Effector CD8-positive, alpha-beta T cell (primary cell): ENCODE results near the gene STEAP2.

Source experiments
- DNase-seq: peaks from one replicate; lab custom pipeline; 2025; lab: John Stamatoyannopoulos, UW

STEAP2 gene

GRCh38 chr7:90192876-90193750 lies 18.4 kb upstream of the STEAP2 start:
- DNase-seq, result no peak

DNA sequence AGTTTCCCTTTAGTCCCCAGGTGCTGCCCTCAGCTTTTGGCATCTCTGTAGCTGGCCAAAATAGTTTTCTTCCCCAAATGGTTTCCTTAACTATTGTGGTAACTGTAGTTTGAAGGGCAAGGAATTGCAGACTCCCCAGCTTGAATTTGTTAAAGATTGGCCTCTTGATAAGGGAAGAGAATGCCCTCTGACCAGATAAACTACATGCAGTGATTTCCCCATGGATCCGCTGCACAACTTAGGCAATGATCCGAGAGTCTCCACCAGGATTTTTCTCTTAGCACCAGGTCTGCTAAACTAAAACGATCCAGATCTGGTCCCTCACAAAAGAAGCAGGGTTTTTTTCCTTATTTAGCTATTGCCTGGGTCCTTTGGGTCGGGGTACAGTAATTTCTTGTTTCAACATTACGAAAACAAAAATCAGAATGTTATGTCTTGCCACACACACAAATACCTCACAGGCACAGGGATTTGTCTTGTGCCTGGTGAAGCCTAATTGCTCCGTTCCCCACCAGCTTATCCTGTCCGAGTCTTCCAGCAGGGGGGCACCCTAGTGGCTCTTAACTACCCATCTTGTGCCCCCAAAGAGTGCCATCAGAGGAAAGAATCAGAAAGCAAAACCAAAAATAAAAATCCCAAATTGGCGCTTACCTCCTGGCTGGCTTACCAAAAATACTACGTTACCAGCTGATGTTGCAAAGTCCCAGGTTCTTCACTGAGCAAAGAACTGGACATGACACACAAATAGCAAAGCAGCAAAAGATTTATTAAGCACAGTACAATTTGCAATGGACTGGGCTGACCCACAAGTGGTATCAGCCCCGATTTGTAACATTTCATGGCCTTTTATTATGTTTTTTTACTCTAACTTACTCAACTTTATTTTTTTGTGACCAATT lies 16.4 kb upstream of the STEAP2 start:
- DNase-seq, result no peak

DNA sequence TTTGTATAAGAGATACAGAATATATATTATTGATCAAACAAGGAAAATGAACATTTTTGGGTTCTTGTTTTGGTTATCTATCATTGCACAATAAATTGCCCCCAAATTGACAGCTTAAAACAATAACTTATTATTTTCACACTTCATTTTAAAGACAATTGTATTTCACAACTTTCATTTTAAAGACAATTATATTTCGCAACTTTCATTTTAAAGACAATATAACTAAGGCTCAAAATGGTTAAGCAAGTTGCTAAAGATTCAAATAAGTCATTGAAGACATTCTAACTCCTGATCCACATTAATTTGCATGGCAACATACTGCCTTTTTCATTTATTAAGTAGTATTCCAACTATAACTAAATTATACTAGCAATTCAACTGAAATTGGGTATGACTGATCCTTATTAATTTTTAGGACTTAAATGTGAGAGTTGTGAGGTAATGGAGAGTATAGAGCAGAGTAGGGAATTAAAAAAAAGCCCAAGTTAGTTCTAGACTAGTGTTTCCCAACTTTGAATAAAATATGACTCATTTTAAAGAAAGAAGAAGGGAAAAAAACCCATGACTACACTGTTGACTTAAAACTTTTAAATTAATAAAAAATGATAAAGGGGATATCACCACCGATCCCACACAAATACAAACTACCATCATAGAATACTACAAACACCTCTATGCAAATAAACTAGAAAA lies 9.9 kb upstream of the STEAP2 start:
- DNase-seq, result no peak

DNA sequence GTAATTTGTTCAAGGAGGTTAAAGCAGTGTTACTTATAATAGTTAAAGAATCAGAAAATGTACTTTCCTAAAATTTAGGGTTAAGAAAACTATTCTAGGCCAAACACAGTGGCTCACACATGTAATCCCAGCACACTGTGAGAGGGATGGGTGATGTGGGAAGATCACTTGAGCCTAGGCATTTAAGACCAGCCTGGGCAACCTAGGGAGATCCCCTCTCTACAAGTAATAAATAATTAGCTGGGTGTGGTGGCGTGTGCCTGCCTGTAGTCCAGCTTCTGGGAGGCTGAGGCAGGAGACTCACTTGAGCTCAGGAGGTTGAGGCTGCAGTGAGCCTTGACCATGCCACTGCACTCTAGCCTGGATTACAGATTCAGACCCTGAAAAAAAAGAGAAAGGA lies 3.6 kb upstream of the STEAP2 start:
- DNase-seq, result no peak

GRCh38 chr7:90209776-90210175 lies 1.8 kb upstream of the STEAP2 start:
- DNase-seq, result no peak

DNA sequence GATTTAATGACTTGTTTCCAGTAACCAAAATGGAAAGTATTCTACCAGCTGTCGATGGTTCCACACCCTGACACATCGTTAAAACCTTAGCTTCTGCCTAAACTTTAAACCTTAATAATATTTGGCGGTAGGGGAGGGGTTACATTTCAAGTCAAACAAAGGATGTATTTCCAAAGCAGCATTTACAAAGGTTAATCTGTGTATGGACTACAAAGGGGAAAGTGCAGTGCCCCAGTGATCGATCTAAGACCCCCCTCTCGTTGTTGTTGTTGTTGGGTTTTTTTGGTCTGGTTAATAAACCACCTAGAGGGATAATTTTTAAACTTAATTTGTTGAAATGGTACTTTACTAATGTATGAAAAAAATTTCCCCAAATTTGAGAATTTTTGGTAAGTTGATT lies 1.1 kb upstream of the STEAP2 start:
- DNase-seq, result no peak

GRCh38 chr7:90210981-90211380 lies 559 bp upstream of the STEAP2 start:
- no peak for DNase-seq

GRCh38 chr7:90212149-90212495 lies 582 bp downstream of the STEAP2 start:
- no peak for DNase-seq

GRCh38 chr7:90213521-90213920 lies 2.0 kb downstream of the STEAP2 start:
- no peak for DNase-seq

DNA sequence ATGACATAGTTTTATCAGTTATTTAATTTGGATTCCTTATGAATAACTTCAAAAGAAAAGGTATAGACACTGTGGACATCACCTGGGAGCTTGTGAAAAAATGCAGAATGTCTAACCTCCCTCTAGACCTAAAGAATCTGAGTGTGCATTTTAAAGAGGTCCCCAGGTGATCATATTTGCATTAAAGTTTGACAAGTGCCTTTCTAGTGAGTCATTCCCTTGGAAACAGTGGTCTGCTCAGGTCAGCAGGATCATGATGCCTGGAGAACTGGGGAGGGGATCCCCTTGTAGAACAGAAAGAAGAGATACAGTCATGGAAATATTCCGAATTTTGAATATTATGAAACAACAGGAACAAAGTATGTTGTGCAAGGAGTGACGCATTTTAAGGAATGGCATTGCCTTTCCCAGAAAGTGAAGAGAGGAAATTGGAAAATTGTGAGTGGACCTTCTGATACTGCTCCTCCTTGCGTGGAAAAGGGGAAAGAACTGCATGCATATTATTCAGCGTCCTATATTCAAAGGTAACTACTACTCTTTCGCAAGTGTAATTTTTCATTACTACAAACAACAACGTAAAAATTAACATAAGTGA lies 4.6 kb downstream of the STEAP2 start:
- DNase-seq, result no peak

- DNase-seq, result no peak
Measured at GRCh38 chr7:90216771-90217170, 5.2 kb downstream of the STEAP2 start.

DNA sequence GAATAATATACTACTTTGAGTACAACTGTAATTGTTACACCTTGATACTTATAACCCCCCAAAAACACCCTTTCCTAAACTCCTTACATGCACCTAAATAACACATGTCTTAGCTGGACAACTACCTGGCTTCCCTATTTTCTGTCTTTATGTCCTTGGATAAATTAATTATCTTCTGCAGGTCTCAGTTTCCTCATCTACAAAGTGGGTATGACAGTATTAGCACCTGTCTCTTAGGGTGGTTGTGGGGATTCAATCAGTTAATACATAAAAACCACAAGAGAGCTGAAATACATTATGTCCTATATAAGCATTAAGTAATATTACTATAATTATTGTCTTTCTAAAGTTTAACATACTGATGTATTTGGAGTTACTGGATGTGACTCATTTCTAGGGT lies 10.8 kb downstream of the STEAP2 start:
- no peak for DNase-seq

DNA sequence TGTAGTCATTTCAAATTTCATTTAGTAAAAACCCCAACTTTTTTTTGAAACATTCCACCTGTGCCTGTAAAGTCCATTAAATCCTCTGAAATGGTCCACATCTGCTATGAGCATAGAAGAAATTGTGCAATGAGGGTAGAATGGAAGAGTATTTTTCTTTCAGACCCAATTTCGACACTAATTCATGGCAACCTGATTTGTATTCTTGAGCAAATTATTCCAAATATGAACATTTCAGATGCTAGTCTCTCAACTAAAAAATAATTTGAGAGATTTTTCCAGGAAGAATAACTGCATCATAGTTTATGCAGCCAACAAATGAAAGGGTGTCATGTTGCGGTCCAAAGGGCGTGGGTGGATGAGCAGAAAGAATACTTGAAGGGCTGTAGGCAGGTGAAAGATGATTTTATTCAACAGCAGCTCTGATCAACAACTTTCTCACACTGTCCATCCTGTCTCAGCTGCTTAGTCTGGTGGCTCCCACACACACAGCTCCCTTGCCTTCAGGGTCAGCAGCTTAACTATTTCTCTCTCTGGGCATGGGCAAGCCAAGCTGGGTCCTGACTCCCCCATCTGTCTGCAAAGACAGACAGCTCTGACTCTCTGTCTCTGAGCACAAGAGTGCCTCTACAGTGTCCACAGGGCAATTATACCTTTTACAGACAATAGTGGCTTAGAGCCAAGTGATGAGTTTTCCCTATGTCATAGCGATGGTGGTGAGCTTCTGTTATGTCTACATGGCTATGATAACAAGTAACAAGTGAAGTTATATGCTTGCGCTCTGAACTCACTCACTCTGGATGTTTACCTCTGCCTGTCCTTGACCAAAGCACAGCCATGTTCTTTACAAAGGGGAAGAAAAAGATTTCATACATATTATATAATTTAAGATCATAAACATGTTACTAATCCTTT lies 11.5 kb downstream of the STEAP2 start:
- no peak for DNase-seq

DNA sequence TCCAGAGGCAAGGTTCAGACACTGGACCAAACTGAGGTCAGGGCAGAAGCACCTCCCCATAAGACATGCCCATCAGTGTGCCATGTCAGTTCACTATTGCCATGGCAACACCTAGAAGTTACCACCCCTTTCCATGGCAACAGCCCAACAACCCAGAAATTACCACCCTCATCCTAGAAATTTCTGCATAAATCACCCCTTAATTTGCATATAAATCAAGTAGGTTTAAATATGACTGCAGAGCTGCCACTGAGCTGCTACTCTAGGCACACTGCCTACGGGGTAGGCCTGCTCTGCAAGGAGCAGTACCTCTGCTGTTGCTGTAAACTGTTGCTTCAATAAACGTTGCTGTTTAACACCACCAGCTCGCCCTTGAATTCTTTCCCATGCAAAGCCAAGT lies 12.7 kb downstream of the STEAP2 start:
- no peak for DNase-seq

- no peak for DNase-seq
Measured at GRCh38 chr7:90225181-90225580, 13.6 kb downstream of the STEAP2 start.

- no peak for DNase-seq
Measured at GRCh38 chr7:90225601-90226000, 14.1 kb downstream of the STEAP2 start.

GRCh38 chr7:90227259-90227658 lies 15.7 kb downstream of the STEAP2 start:
- DNase-seq, result no peak

DNA sequence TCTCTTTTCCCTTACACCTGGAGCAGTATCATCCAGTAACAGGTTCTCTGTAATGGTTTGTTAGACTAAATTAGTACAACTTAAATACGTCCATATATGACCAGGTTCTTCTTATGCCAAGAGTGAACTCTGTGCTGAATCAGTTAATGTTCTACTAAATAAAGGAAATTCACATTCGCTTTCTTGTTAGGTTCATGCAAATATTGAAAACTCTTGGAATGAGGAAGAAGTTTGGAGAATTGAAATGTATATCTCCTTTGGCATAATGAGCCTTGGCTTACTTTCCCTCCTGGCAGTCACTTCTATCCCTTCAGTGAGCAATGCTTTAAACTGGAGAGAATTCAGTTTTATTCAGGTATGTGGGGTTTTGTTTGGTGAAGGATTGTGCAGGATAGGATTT lies 18.1 kb downstream of the STEAP2 start:
- no peak for DNase-seq

- no peak for DNase-seq
Measured at GRCh38 chr7:90230834-90231233, 19.3 kb downstream of the STEAP2 start.

DNA sequence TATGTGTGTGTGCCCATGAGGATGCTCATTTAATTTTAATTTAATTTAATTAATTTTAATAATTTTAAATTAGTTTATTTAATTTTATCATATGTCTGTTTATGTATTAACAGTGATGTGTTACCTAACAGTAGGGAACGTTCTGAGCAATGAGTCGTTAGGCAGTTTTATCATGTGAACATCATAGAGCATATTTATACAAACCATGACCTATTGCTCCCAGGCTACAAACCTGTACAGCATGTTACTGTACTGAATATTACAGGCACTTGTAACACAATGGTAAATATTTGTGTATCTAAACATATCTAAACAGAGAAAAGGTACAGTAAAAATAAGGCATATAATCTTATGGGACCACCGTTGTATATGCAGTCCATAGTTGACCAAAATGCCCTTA lies 19.8 kb downstream of the STEAP2 start:
- DNase-seq, result no peak

DNA sequence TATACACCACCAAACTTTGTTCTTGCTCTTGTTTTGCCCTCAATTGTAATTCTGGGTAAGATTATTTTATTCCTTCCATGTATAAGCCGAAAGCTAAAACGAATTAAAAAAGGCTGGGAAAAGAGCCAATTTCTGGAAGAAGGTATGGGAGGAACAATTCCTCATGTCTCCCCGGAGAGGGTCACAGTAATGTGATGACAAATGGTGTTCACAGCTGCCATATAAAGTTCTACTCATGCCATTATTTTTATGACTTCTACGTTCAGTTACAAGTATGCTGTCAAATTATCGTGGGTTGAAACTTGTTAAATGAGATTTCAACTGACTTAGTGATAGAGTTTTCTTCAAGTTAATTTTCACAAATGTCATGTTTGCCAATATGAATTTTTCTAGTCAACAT lies 20.9 kb downstream of the STEAP2 start:
- DNase-seq, result no peak
